HCT116 (cell line): ENCODE measurements around the gene GGTLC2.

Source experiments
- CEBPB ChIP-seq: IDR thresholded peaks from 2 replicates; pipeline ENCODE4 v1.6.1; 2012; ENCODE audit warnings: low read depth
- EZH2 ChIP-seq: fragments of 200-600 bp; sonication (generic); IDR thresholded peaks from 2 replicates; pipeline ENCODE4 v1.6.1; 2017; ENCODE audit warnings: antibody characterized with exemption, mixed run types
- JUND ChIP-seq: IDR thresholded peaks from 2 replicates; pipeline ENCODE4 v1.6.1; 2012
- MAX ChIP-seq: IDR thresholded peaks from 2 replicates; pipeline ENCODE4 v1.6.1; 2012
- POLR2A ChIP-seq: IDR thresholded peaks from 2 replicates; pipeline ENCODE4 v1.7.0; 2011; ENCODE audit warnings: borderline replicate concordance; ENCODE audit not compliant: insufficient read depth, insufficient read length; ENCODE audit errors: extremely low read depth
- POLR2AphosphoS5 ChIP-seq: IDR thresholded peaks from 2 replicates; pipeline ENCODE4 v1.6.1; 2011; ENCODE audit warnings: mild to moderate bottlenecking, low read depth, low read length, moderate library complexity
- RAD21 ChIP-seq: IDR thresholded peaks from 2 replicates; pipeline ENCODE4 v1.6.1; 2012; ENCODE audit warnings: low read depth, mild to moderate bottlenecking
- REST ChIP-seq: IDR thresholded peaks from 2 replicates; pipeline ENCODE4 v1.6.1; 2012; ENCODE audit warnings: low read depth
- TCF7L2 ChIP-seq: IDR thresholded peaks from 2 replicates; pipeline ENCODE4 v1.7.0; 2011; ENCODE audit warnings: borderline replicate concordance, inconsistent platforms; ENCODE audit not compliant: insufficient read depth, insufficient read length; ENCODE audit errors: extremely low read depth
- ZFX ChIP-seq: fragments of 450-650 bp; IDR thresholded peaks from 2 replicates; pipeline ENCODE4 v1.6.1; 2017
- ZNF274 ChIP-seq: fragments of 200-500 bp; sonication (Bioruptor generic); IDR thresholded peaks from 2 replicates; pipeline ENCODE4 v1.6.1; 2014; ENCODE audit warnings: mild to moderate bottlenecking, low read depth, low read length, inconsistent platforms
- TF ChIP-seq, protein P1 (sequence below), 3 experiments: fragments of 200-600 bp in 1 of 3; sonication (generic) in 1 of 3; IDR thresholded peaks in 2 of 3; conservative IDR thresholded peaks in 1 of 3; 2 replicates each; pipeline ENCODE4 v1.5.1; 2012 to 2017; ENCODE audit warnings: low read depth in 2 of 3, low read length in 2 of 3, antibody characterized with exemption in 1 of 3, borderline replicate concordance in 1 of 3, control low read depth in 1 of 3, mild to moderate bottlenecking in 1 of 3, mixed read lengths in 1 of 3, mixed run types in 1 of 3, moderate library complexity in 1 of 3; ENCODE audit not compliant: insufficient read depth in 1 of 3

- TF ChIP-seq ZNF274, result no peak
- TF ChIP-seq, protein P1, sequence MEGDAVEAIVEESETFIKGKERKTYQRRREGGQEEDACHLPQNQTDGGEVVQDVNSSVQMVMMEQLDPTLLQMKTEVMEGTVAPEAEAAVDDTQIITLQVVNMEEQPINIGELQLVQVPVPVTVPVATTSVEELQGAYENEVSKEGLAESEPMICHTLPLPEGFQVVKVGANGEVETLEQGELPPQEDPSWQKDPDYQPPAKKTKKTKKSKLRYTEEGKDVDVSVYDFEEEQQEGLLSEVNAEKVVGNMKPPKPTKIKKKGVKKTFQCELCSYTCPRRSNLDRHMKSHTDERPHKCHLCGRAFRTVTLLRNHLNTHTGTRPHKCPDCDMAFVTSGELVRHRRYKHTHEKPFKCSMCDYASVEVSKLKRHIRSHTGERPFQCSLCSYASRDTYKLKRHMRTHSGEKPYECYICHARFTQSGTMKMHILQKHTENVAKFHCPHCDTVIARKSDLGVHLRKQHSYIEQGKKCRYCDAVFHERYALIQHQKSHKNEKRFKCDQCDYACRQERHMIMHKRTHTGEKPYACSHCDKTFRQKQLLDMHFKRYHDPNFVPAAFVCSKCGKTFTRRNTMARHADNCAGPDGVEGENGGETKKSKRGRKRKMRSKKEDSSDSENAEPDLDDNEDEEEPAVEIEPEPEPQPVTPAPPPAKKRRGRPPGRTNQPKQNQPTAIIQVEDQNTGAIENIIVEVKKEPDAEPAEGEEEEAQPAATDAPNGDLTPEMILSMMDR (IDR thresholded peaks at IDR 0.05 in 2 of 3, conservative IDR thresholded peaks at IDR 0.05 in 1 of 3; ENCODE audit: borderline replicate concordance in 1 of 3, insufficient read depth in 1 of 3, low read depth in 2 of 3, low read length in 2 of 3), result no peak
- no peak for TF ChIP-seq POLR2A
- TF ChIP-seq RAD21, result no peak
- TF ChIP-seq POLR2AphosphoS5, result no peak
- TF ChIP-seq REST, result no peak
- no peak for TF ChIP-seq MAX
- no peak for TF ChIP-seq EZH2
- no peak for TF ChIP-seq JUND
- TF ChIP-seq CEBPB, result no peak
- TF ChIP-seq TCF7L2, result no peak
- no peak for TF ChIP-seq ZFX
These were observed 25.5 kb upstream of the GGTLC2 start for GRCh38 chr22:22618923-22619322.
